Measurements from ENCODE around the gene HSPB2. TPM values are rescaled to one million over a fixed set of nuclear protein-coding genes. Genes with fewer than 3 reads are reported as not detected.

The HSPB2 gene
- total and polyA plus RNA-seq, 2 donors (not counting 1 experiment from before 2014, with no cell fraction given): 2.5 to 2.8 TPM

DNA sequence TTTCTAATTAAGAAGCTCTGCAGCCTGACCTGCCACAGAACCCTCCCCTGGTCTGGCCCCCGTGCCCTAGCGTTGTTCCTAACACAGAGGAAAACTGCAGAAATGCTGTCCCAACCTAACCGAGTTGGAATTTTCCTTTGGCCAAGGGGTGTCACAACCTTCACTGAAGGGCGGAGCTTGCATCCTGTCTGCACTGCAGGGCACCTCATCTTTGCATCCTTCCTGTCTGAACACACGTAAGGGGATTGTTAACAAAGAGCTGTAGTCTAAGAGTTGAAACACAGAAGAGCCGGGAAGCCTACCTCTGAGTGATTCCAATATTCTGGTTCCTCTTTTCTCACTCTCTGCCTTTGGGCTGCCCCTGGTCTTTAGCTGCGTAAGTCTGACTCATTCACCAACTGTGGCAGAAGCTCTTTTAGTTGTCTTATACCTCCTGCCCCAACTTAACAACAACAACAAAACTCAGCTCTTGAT is 26.2 kb downstream of the HSPB2 start:
- peak; percentile 41 to 66 for DNase-seq (ENCODE audit: low read depth in 2 of 2)
- H3K4me3 ChIP-seq (replicated peaks in 1 of 4; ENCODE audit: control extremely low read depth in 1 of 4, insufficient read depth in 1 of 4, low read depth in 3 of 4, low read length in 4 of 4): peak overlapping the region in 2 of 4 experiments; percentile 14 to 62
- H3K4me2 ChIP-seq (ENCODE audit: extremely low read depth, insufficient read depth, low read length): peak overlapping the region; percentile 69
- no peaks in the 10 kb centered on the region for H3K27me3 ChIP-seq (ENCODE audit: control insufficient read depth, insufficient read depth, low read length)
- TF ChIP-seq, protein P1, sequence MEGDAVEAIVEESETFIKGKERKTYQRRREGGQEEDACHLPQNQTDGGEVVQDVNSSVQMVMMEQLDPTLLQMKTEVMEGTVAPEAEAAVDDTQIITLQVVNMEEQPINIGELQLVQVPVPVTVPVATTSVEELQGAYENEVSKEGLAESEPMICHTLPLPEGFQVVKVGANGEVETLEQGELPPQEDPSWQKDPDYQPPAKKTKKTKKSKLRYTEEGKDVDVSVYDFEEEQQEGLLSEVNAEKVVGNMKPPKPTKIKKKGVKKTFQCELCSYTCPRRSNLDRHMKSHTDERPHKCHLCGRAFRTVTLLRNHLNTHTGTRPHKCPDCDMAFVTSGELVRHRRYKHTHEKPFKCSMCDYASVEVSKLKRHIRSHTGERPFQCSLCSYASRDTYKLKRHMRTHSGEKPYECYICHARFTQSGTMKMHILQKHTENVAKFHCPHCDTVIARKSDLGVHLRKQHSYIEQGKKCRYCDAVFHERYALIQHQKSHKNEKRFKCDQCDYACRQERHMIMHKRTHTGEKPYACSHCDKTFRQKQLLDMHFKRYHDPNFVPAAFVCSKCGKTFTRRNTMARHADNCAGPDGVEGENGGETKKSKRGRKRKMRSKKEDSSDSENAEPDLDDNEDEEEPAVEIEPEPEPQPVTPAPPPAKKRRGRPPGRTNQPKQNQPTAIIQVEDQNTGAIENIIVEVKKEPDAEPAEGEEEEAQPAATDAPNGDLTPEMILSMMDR (conservative IDR thresholded peaks at IDR 0.05 in 1 of 2, IDR thresholded peaks at IDR 0.05 in 1 of 2; ENCODE audit: low read depth in 1 of 2, low read length in 2 of 2): no peak
- TF ChIP-seq EZH2 (IDR thresholded peaks at IDR 0.05; ENCODE audit: low read length, missing control alignments): no peak
- no peak overlapping the region for H3K27ac ChIP-seq (ENCODE audit: insufficient read depth, low read length)
- no peak overlapping the region for H3K9ac ChIP-seq (ENCODE audit: insufficient read depth, low read length)
- H3K79me2 ChIP-seq (ENCODE audit: control insufficient read depth, insufficient read depth, low read length): no peaks in the 10 kb centered on the region
- no peaks in the 10 kb centered on the region for H4K20me1 ChIP-seq (ENCODE audit: control insufficient read depth, extremely low read depth, insufficient read depth, low read length)
- no peaks in the 10 kb centered on the region for H3K9me3 ChIP-seq (ENCODE audit: control insufficient read depth, insufficient read depth, low read depth, low read length)
- H2AFZ ChIP-seq (ENCODE audit: low read length): no peak overlapping the region
- H3K36me3 ChIP-seq (ENCODE audit: control insufficient read depth, insufficient read depth, low read length): no peaks in the 10 kb centered on the region
- H3K4me1 ChIP-seq (ENCODE audit: control insufficient read depth, extremely low read depth, insufficient read depth, low read length): peaks cover 15% of the 10 kb centered on the region

DNA sequence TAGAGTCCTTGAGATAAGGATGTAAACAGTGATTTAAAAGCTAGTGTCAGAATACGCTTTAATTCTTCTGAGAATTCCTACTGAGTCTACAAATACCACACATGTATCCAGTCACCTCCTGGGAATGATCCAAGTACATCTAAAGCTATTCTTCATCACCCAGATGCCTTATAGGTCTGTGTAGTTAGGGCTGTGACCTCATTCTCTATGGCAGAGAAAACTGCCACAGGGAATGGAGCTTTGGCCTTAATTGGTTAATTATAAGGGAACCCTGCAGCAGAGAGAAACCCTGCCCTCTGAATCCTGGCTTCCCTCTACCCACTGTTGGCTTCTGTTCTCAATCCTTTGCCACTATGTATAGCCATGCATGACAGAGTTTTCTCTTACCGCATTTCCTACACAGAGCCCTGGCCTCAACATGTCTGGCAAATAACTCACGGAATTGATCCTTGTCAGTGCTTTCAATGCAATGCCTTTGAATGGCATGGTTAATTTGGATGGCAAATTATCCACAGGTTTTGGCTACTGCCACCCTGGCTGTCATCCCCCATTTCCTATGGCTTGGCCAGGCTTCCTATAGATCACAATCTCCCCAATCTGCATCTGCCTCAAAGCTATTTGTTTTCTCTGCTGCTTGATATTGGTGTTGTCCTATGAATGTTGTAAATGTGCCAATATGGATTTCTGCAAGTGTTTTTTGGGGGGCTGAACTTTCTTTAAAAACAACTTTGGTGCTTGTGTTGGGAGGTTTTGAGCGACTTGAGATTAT is 27.5 kb downstream of the HSPB2 start:
- no peak for TF ChIP-seq EZH2 (IDR thresholded peaks at IDR 0.05; ENCODE audit: low read length, missing control alignments)
- TF ChIP-seq, protein P1 (conservative IDR thresholded peaks at IDR 0.05 in 1 of 2, IDR thresholded peaks at IDR 0.05 in 1 of 2; ENCODE audit: low read depth in 1 of 2, low read length in 2 of 2): no peak
- H3K27ac ChIP-seq (ENCODE audit: insufficient read depth, low read length): no peak overlapping the region
- H4K20me1 ChIP-seq (ENCODE audit: control insufficient read depth, extremely low read depth, insufficient read depth, low read length): no peaks in the 10 kb centered on the region
- H3K4me2 ChIP-seq (ENCODE audit: extremely low read depth, insufficient read depth, low read length): no peak overlapping the region
- peaks cover 19% of the 10 kb centered on the region for H3K4me1 ChIP-seq (ENCODE audit: control insufficient read depth, extremely low read depth, insufficient read depth, low read length)
- peak; percentile 79 to 96 for DNase-seq (ENCODE audit: low read depth in 2 of 2)
- no peak overlapping the region for H3K4me3 ChIP-seq (replicated peaks in 1 of 4; ENCODE audit: control extremely low read depth in 1 of 4, insufficient read depth in 1 of 4, low read depth in 3 of 4, low read length in 4 of 4)
- no peaks in the 10 kb centered on the region for H3K27me3 ChIP-seq (ENCODE audit: control insufficient read depth, insufficient read depth, low read length)
- H3K79me2 ChIP-seq (ENCODE audit: control insufficient read depth, insufficient read depth, low read length): no peaks in the 10 kb centered on the region
- no peaks in the 10 kb centered on the region for H3K36me3 ChIP-seq (ENCODE audit: control insufficient read depth, insufficient read depth, low read length)
- no peaks in the 10 kb centered on the region for H3K9me3 ChIP-seq (ENCODE audit: control insufficient read depth, insufficient read depth, low read depth, low read length)
- H3K9ac ChIP-seq (ENCODE audit: insufficient read depth, low read length): no peak overlapping the region
- no peak overlapping the region for H2AFZ ChIP-seq (ENCODE audit: low read length)

DNA sequence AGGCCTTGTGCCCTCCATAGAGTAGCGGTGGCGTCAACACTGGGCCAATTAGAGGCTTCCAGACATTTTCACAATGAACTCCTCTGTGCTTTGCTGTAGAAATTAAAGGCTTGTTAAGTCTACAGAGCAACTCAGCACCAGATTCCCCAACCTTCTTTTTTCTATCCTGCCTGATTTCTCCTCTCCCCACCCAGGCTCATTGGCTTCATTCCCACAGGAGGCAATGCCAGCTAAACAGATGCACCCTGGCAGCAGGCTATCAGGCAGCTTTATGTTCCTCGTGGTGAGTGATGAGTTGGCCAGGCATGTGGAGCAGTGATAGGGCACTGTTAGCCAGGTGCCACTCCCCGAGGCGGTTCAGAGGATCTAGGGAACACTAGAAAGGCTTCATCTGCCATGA is 29.4 kb downstream of the HSPB2 start:
- H3K4me3 ChIP-seq (replicated peaks in 1 of 4; ENCODE audit: control extremely low read depth in 1 of 4, insufficient read depth in 1 of 4, low read depth in 3 of 4, low read length in 4 of 4): no peak overlapping the region
- no peaks in the 10 kb centered on the region for H3K27me3 ChIP-seq (ENCODE audit: control insufficient read depth, insufficient read depth, low read length)
- H3K4me2 ChIP-seq (ENCODE audit: extremely low read depth, insufficient read depth, low read length): no peak overlapping the region
- no peaks in the 10 kb centered on the region for H3K36me3 ChIP-seq (ENCODE audit: control insufficient read depth, insufficient read depth, low read length)
- no peak overlapping the region for H3K9ac ChIP-seq (ENCODE audit: insufficient read depth, low read length)
- no peaks in the 10 kb centered on the region for H4K20me1 ChIP-seq (ENCODE audit: control insufficient read depth, extremely low read depth, insufficient read depth, low read length)
- H2AFZ ChIP-seq (ENCODE audit: low read length): no peak overlapping the region
- no peak for DNase-seq (ENCODE audit: low read depth in 2 of 2)
- H3K79me2 ChIP-seq (ENCODE audit: control insufficient read depth, insufficient read depth, low read length): no peaks in the 10 kb centered on the region
- H3K27ac ChIP-seq (ENCODE audit: insufficient read depth, low read length): no peak overlapping the region
- TF ChIP-seq, protein P1 (conservative IDR thresholded peaks at IDR 0.05 in 1 of 2, IDR thresholded peaks at IDR 0.05 in 1 of 2; ENCODE audit: low read depth in 1 of 2, low read length in 2 of 2): no peak
- TF ChIP-seq EZH2 (IDR thresholded peaks at IDR 0.05; ENCODE audit: low read length, missing control alignments): no peak
- H3K9me3 ChIP-seq (ENCODE audit: control insufficient read depth, insufficient read depth, low read depth, low read length): no peaks in the 10 kb centered on the region
- H3K4me1 ChIP-seq (ENCODE audit: control insufficient read depth, extremely low read depth, insufficient read depth, low read length): peaks cover 15% of the 10 kb centered on the region

Measured in fibroblast of lung (primary cell).